SK-N-SH (cell line): ENCODE data around the gene CHAC1. TPM values are rescaled to one million over a fixed set of nuclear protein-coding genes. Genes with fewer than 3 reads are reported as not detected.

Source experiments
- CTCF ChIA-PET: fragments of 300-600, 350-600 bp; formaldehyde crosslinking; extraction: SDS; loops from one replicate; lab custom pipeline; 2021; lab: Yijun Ruan, JAX
- POLR2A ChIA-PET: fragments of 350-600 bp; sonication (Branson Sonifier 250); formaldehyde crosslinking; extraction: SDS; loops from one replicate; lab custom pipeline; 2020; ENCODE audit warnings: antibody characterized with exemption, inconsistent platforms; lab: Yijun Ruan, JAX
- DNase-seq: peaks from one replicate; pipeline ENCODE4 v3.0.0; 2012
- H2AFZ ChIP-seq: fragments of 200-600 bp; sonication (generic); 2 replicates; pipeline ENCODE4 v1.8.1; 2016; ENCODE audit warnings: antibody characterized with exemption, mild to moderate bottlenecking, low read depth
- H3F3A ChIP-seq: fragments of 200-600 bp; sonication (generic); replicated peaks from 2 replicates; pipeline ENCODE3; 2016; ENCODE audit warnings: antibody characterized with exemption, mild to moderate bottlenecking; ENCODE audit not compliant: insufficient read depth
- H3K27ac ChIP-seq, 2 experiments: fragments of 200-500 bp in 1 of 2; fragments of 200-600 bp in 1 of 2; sonication (Bioruptor generic) in 1 of 2; sonication (generic), shearing (Covaris generic) in 1 of 2; 2 replicates each; pipeline versions ENCODE4 v1.5.1 to v1.6.1; 2014 to 2016; ENCODE audit warnings: low read depth in 2 of 2, inconsistent platforms in 1 of 2, low read length in 1 of 2, mild to moderate bottlenecking in 1 of 2, mixed read lengths in 1 of 2
- H3K27me3 ChIP-seq: fragments of 200-600 bp; sonication (generic), shearing (Covaris generic); 2 replicates; pipeline ENCODE4 v1.6.1; 2016; ENCODE audit warnings: mixed run types; ENCODE audit not compliant: insufficient read depth
- H3K36me3 ChIP-seq, 2 experiments: fragments of 200-500 bp in 1 of 2; fragments of 200-600 bp in 1 of 2; sonication (Bioruptor generic) in 1 of 2; sonication (generic) in 1 of 2; replicated peaks in 1 of 2; 2 replicates each; pipeline versions ENCODE3 to v1.5.1; 2014 to 2016; ENCODE audit warnings: low read length in 1 of 2, mild to moderate bottlenecking in 1 of 2; ENCODE audit not compliant: insufficient read depth in 2 of 2, control insufficient read depth in 1 of 2
- H3K4me1 ChIP-seq, 2 experiments: fragments of 200-500 bp in 1 of 2; fragments of 200-600 bp in 1 of 2; sonication (Bioruptor generic) in 1 of 2; sonication (generic), shearing (Covaris generic) in 1 of 2; 2 replicates each; pipeline versions ENCODE4 v1.5.1 to v1.6.1; 2014 to 2016; ENCODE audit warnings: low read depth in 1 of 2, low read length in 1 of 2, mixed run types in 1 of 2; ENCODE audit not compliant: insufficient read depth in 2 of 2, control insufficient read depth in 1 of 2
- H3K4me2 ChIP-seq: fragments of 200-600 bp; sonication (generic), shearing (Covaris generic); 2 replicates; pipeline ENCODE4 v1.6.1; 2017; ENCODE audit warnings: mixed run types
- H3K4me3 ChIP-seq, 2 experiments: fragments of 200-500 bp in 1 of 2; fragments of 200-600 bp in 1 of 2; sonication (Bioruptor generic) in 1 of 2; sonication (generic), shearing (Covaris generic) in 1 of 2; 2 replicates each; pipeline versions ENCODE4 v1.5.1 to v1.8.1; 2014 to 2016; ENCODE audit warnings: low read depth in 2 of 2, inconsistent platforms in 1 of 2, low read length in 1 of 2, mild to moderate bottlenecking in 1 of 2, mixed read lengths in 1 of 2, moderate library complexity in 1 of 2
- H3K79me2 ChIP-seq: fragments of 200-600 bp; sonication (generic); 2 replicates; pipeline ENCODE4 v1.8.1; 2017; ENCODE audit warnings: mild to moderate bottlenecking; ENCODE audit not compliant: insufficient read depth
- H3K9ac ChIP-seq: fragments of 200-600 bp; sonication (generic); 2 replicates; pipeline ENCODE4 v1.6.1; 2017; ENCODE audit warnings: mixed run types
- H3K9me2 ChIP-seq: fragments of 200-600 bp; sonication (generic); 2 replicates; pipeline ENCODE4 v1.6.1; 2017; ENCODE audit warnings: mixed run types
- H3K9me3 ChIP-seq: fragments of 200-600 bp; sonication (generic); 2 replicates; pipeline ENCODE4 v1.6.1; 2017; ENCODE audit warnings: mixed run types, mild to moderate bottlenecking, moderate library complexity
- H4K20me1 ChIP-seq: fragments of 200-600 bp; sonication (generic); 2 replicates; pipeline ENCODE4 v1.6.1; 2017; ENCODE audit warnings: mild to moderate bottlenecking, mixed run types; ENCODE audit not compliant: insufficient read depth
- CHD2 ChIP-seq: fragments of 150-350 bp; IDR thresholded peaks from 2 replicates; pipeline ENCODE4 v1.6.1; 2018; ENCODE audit warnings: low read length; ENCODE audit not compliant: partially characterized antibody
- ELF1 ChIP-seq: IDR thresholded peaks from 2 replicates; pipeline ENCODE4 v1.4.0; 2012
- EP300 ChIP-seq, 2 experiments: IDR thresholded peaks; 2 replicates each; pipeline versions ENCODE4 v1.4.0 to v1.6.1; 2012; ENCODE audit warnings: borderline replicate concordance in 1 of 2, low read depth in 1 of 2, low read length in 1 of 2
- EZH2phosphoT487 ChIP-seq: fragments of 200-600 bp; sonication (generic); IDR thresholded peaks from 2 replicates; pipeline ENCODE4 v1.6.1; 2017; ENCODE audit warnings: low read depth, mixed run types, mild to moderate bottlenecking, antibody characterized with exemption, moderate library complexity, borderline replicate concordance
- FOXJ3 ChIP-seq: sonication (generic); formaldehyde crosslinking; IDR thresholded peaks from 2 replicates; pipeline ENCODE4 v1.5.1; 2020; ENCODE audit warnings: mild to moderate bottlenecking, missing genetic modification reagents
- FOXM1 ChIP-seq: IDR thresholded peaks from 2 replicates; pipeline ENCODE4 v1.4.0; 2012; ENCODE audit warnings: low read depth, mild to moderate bottlenecking
- GABPA ChIP-seq: IDR thresholded peaks from 2 replicates; pipeline ENCODE4 v1.4.0; 2012; ENCODE audit warnings: low read depth, mild to moderate bottlenecking
- JUND ChIP-seq: IDR thresholded peaks from 2 replicates; pipeline ENCODE4 v1.4.0; 2012
- PBX3 ChIP-seq: IDR thresholded peaks from 2 replicates; pipeline ENCODE4; 2012
- POLR2AphosphoS5 ChIP-seq: IDR thresholded peaks from 2 replicates; pipeline ENCODE4 v1.6.1; 2012; ENCODE audit warnings: low read depth, low read length
- RCOR1 ChIP-seq: fragments of 150-350 bp; IDR thresholded peaks from 2 replicates; pipeline ENCODE4 v1.6.1; 2017; ENCODE audit warnings: antibody characterized with exemption, low read length
- RFX5 ChIP-seq: IDR thresholded peaks from 2 replicates; pipeline ENCODE4 v1.6.1; 2012; ENCODE audit warnings: mild to moderate bottlenecking, improper control_type of control experiment, low read length
- SIN3A ChIP-seq: IDR thresholded peaks from 2 replicates; pipeline ENCODE4 v1.6.1; 2012; ENCODE audit warnings: low read depth, mild to moderate bottlenecking, low read length, moderate library complexity, borderline replicate concordance
- TAF1 ChIP-seq: IDR thresholded peaks from 2 replicates; pipeline ENCODE4 v1.6.1; 2012; ENCODE audit warnings: low read depth, mild to moderate bottlenecking, low read length, moderate library complexity, borderline replicate concordance
- TCF12 ChIP-seq: IDR thresholded peaks from 2 replicates; pipeline ENCODE4 v1.4.0; 2012
- TEAD4 ChIP-seq: IDR thresholded peaks from 2 replicates; pipeline ENCODE4 v1.4.0; 2012; ENCODE audit warnings: mild to moderate bottlenecking, borderline replicate concordance; ENCODE audit not compliant: insufficient read depth
- WGBS: methylation state at CpG from one replicate; pipeline ENCODE4 v1.1.6; 2017; ENCODE audit warnings: low lambda C conversion rate; 5-methylcytosine and 5-hydroxymethylcytosine counted together
- polyA plus RNA-seq, 3 experiments: library from polyadenylated mRNA; depleted of rRNA; stranded (reverse); fragments of >200 nt; gene quantifications; 2 replicates each; pipeline ENCODE4 v1.2.3, GENCODE V29; 2012
- TF ChIP-seq, protein P1 (sequence below): fragments of 150-350 bp; IDR thresholded peaks from 2 replicates; pipeline ENCODE4 v1.6.1; 2016; ENCODE audit warnings: mild to moderate bottlenecking, low read depth, low read length
- TF ChIP-seq, protein P2 (sequence below): IDR thresholded peaks from 2 replicates; pipeline ENCODE4 v1.4.0; 2012; ENCODE audit warnings: low read depth
- TF ChIP-seq, protein P3 (sequence below): IDR thresholded peaks from 2 replicates; pipeline ENCODE4 v1.4.0; 2012; ENCODE audit warnings: low read depth, borderline replicate concordance

The CHAC1 gene
- polyA plus RNA-seq, 1 of the 3 experiments (the other 2 are of a cell fraction): 9.3 TPM

GRCh38 chr15:40941528-40942336 is 11.5 kb upstream of the CHAC1 start (continued):
- TF ChIP-seq, protein P1, sequence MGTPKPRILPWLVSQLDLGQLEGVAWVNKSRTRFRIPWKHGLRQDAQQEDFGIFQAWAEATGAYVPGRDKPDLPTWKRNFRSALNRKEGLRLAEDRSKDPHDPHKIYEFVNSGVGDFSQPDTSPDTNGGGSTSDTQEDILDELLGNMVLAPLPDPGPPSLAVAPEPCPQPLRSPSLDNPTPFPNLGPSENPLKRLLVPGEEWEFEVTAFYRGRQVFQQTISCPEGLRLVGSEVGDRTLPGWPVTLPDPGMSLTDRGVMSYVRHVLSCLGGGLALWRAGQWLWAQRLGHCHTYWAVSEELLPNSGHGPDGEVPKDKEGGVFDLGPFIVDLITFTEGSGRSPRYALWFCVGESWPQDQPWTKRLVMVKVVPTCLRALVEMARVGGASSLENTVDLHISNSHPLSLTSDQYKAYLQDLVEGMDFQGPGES: no peak
- TF ChIP-seq FOXJ3 (CRISPR knock-in tag) (no peak), SIN3A (peak; percentile 50; the same call in 1 of the 2 replicates), ELF1 (no peak), RFX5 (no peak), FOXM1 (no peak), CHD2 (no peak), TEAD4 (no peak), TAF1 (peak; percentile 11; the same call in 1 of the 2 replicates), POLR2AphosphoS5 (peak; percentile 55; the same call in 1 of the 2 replicates), RCOR1 (no peak), EP300 (IDR thresholded peaks at IDR 0.05; ENCODE audit: borderline replicate concordance in 1 of 2, low read depth in 1 of 2, low read length in 1 of 2) (no peak), JUND (no peak)
- TF ChIP-seq, protein P2, sequence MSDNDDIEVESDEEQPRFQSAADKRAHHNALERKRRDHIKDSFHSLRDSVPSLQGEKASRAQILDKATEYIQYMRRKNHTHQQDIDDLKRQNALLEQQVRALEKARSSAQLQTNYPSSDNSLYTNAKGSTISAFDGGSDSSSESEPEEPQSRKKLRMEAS: peak; percentile 92
- TF ChIP-seq, all 33 proteins: peak for 10

DNA sequence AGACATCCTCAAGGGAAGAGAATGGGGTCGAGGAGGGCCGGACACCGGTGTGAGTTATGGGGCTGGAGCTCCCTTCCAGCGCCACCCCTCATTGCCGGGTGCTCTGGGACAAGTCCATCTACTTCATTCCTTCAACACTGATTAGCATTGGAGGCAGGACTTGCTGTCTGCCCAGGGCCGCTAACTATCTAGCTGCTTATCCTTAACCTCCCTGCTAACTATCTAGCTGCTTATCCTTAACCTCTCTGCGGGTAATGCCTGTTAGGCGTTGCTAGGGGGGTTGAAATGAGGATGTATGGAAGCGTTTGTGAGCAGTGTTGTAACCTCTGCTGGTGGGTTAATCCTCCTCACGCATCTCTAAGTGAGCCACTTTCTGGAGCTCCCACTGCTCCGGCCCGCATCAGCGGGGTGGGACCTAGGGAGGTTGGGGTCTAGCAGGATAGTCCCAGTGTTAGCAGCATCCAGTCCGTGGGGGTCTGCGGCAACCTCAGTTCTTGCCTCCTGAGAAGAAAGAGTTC is 10.9 kb upstream of the CHAC1 start:
- TF ChIP-seq, protein P3, sequence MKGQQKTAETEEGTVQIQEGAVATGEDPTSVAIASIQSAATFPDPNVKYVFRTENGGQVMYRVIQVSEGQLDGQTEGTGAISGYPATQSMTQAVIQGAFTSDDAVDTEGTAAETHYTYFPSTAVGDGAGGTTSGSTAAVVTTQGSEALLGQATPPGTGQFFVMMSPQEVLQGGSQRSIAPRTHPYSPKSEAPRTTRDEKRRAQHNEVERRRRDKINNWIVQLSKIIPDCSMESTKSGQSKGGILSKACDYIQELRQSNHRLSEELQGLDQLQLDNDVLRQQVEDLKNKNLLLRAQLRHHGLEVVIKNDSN: no peak
- TF ChIP-seq CHD2 (no peak), EZH2phosphoT487 (no peak), TCF12 (no peak), GABPA (no peak), PBX3 (no peak)
- TF ChIP-seq, all 33 proteins: peak for 0
- H3K4me3 ChIP-seq: peak overlapping the region; percentile 56 to 60
- no peak for DNase-seq
- peaks cover 7 to 26% of the 10 kb centered on the region in 2 experiments; a peak in 2 of 4 replicates for H3K4me1 ChIP-seq
- H3K9me3 ChIP-seq: no peaks in the 10 kb centered on the region
- ChIA-PET CTCF (interaction anchor here (0.6 to 33.6 kb wide), 42 partner anchors 10 to 288 kb away, joined by 3 to 675 read pairs (median 5); partner anchors contain the start of genes CHAC1, CHP1, DLL4 and EXD1), POLR2A (interaction anchor here (0.8 to 3.4 kb wide), 7 partner anchors 11 to 45 kb away, joined by 3 to 47 read pairs (median 4); partner anchors contain the start of gene CHAC1)
- no peaks in the 10 kb centered on the region for H3K9me2 ChIP-seq
- H3K4me2 ChIP-seq: peak overlapping the region; percentile 76
- no peaks in the 10 kb centered on the region for H3K36me3 ChIP-seq
- no peaks in the 10 kb centered on the region for H3K27me3 ChIP-seq
- no peaks in the 10 kb centered on the region for H4K20me1 ChIP-seq
- H2AFZ ChIP-seq: peak overlapping the region; percentile 91
- H3F3A ChIP-seq: peaks cover 16% of the 10 kb centered on the region
- H3K27ac ChIP-seq: peak overlapping the region; percentile 32 to 76; a peak in 3 of 4 replicates
- WGBS: 80% methylated on average over 14 of the region's 15 CpGs
- H3K9ac ChIP-seq: peak overlapping the region; percentile 66
- H3K79me2 ChIP-seq: no peaks in the 10 kb centered on the region
